Upper lobe of left lung (tissue), 4 donors: ENCODE measurements around the gene TRIM66.

Source experiments
- CTCF ChIP-seq, 6 experiments: fragments of 450-650 bp in 4 of 6; fragments of 200-600 bp in 2 of 6; sonication (generic) in 2 of 6; IDR thresholded peaks; one replicate each; pipeline ENCODE4 v1.5.1; 2016 to 2019; ENCODE audit warnings: antibody characterized with exemption in 6 of 6
- POLR2AphosphoS5 ChIP-seq, 2 donors: sonication (generic); formaldehyde crosslinking; IDR thresholded peaks; one replicate each; pipeline ENCODE4 v1.5.1; 2017; ENCODE audit warnings: antibody characterized with exemption in 2 of 2

DNA sequence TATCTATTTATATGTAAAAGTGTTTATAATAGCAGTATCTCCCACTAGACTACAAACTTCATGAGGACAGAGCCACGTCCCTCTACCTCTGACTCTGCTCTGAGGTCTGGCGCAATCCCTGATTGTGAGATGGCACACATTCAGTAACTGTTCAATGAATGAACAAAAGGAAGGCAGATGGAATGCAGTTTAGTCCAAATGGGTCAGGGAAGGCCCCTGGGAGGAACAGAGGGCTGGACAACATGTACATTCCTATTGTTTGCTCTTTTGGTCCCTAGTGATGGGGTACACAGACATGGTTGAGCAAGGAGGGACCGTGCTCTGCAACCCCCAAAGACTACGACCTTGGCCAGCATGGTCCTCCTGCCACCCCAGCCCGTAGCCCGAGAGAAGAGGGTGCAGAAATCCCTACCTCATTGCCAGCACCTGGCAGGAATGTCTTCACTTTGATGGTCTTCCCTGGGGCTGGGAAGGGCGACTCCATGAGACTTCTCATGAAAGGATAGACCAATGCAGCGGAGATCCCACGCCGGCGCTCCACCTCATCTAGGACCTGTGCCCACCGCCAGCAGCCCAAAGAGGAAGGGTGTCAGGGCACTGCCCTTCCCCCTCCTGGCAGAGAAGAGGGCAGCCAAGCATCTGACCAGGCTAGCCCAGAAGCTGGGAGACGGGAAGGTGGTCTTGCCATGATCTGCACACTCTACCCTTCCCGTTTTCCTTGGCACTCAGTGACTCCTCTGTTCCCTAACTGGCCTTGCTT is 24.4 kb upstream of the TRIM66 start:
- TF ChIP-seq CTCF (IDR thresholded peaks at IDR 0.05) (no peak), POLR2AphosphoS5 (IDR thresholded peaks at IDR 0.05) (no peak)
